GM18499 (cell line): ENCODE data around the gene EBF4.
"Not testable (repeated sequence)": the region's sequence is repeated elsewhere in the genome, so short reads cannot be mapped to it uniquely, and the experiment has no call there.

Source experiments
- ATAC-seq: cut with Tn5 transposase; IDR thresholded peaks from one replicate; pipeline ENCODE4 v1.9.1; 2021; ENCODE audit warnings: moderate number of reproducible peaks; ENCODE audit not compliant: insufficient read depth, unreplicated experiment

The EBF4 gene

DNA sequence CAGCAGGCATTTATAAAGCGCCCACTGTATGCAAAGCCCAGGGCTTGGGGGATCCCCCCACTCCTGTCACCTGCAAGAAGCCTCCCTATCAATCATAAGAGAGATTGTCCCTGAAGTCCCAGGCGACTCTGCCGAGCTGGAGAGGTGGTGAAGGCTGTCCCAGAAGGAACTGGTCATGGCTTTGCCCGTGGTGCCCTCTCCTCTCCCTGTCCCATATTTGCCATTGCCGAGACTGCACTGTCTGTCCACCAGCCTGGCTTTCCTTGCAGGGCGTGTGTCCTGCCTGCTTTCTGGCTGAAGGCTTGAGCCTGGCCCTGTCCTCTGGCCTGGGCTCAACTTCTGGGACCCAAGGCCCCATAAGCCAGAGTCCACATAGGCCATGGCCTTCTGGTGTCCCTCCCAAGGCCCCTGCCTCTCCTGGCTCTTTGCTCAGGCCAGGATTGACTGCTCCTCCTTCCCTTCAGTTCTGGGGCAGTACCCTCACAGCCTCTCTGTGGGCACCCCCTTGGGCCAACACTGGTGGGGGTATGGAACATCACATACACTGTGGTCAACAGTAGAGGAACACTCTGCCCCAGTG is 61.0 kb downstream of the EBF4 start:
- ATAC-seq = no peak

DNA sequence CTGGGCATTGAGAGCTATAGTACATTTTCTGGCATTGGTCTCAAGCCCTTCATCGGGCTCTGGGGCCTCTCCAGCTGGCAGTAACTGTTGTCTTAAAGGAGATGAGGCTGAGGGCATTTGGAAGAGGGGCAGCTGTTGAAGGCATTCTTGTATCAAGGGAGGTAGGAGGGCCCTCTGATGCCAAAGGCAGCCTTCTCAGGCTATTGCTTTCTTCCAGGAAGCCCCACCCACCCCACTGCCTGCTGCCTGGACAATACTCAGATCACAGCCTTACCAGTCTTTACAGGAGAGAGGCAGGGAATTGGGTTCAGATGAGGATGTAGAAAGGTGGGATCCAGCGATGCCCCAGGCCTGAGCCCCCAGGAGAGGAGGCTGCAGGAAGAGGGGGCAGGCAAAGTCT is 61.8 kb downstream of the EBF4 start:
- no peak for ATAC-seq

DNA sequence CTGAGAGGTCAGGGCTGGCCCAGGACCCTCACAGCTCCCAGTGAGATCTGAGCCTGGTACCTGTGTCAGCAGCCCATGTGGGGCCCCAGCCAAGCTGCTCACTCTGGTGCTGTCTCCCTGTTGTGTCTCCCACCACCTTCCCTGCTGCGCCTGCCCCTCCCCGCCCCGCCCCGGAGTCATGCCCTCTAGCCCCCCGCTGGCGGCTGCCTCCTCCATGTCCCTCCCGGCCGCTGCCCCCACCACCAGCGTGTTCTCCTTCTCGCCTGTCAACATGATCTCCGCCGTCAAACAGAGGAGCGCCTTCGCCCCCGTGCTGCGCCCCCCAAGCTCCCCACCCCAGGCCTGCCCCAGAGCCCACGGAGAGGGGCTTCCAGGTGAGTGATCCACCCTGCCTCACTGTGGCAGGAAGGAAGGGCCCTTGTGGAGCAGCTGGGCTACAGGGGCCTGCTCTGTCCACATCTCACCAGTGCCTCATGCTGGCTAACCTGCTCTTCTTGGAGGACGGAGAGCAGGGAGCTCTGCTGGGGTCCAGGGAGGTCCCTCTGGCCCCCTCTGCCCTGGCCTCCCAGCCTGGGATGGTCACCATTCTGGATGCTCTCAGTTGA is 63.0 kb downstream of the EBF4 start:
- ATAC-seq = no peak

DNA sequence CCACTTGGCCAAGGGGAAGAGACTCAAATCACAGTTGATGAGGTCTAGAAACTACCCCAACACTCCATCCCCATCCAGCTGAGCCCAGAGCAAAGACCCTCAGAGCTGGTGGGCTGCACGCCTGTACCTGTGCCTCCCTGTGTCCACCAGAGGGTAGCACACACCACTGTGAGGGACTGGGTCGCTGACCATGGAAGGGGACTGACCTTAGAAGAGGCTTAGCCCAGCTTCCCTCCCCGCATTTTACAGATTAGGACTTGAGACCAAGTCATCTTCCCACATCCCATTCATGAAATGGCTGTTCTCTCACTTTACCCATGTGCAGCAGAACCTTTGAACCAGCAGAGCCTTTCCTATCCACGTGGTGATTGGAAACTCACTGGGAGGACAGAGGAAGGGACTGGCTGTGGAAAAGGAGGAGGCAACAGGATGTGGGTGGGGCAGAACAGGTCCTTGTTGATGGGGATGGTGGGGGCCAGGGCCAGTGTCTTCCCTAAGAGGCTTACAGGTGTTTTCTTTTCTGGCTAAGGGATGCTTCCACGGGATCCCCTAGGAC is 63.6 kb downstream of the EBF4 start:
- no peak for ATAC-seq

DNA sequence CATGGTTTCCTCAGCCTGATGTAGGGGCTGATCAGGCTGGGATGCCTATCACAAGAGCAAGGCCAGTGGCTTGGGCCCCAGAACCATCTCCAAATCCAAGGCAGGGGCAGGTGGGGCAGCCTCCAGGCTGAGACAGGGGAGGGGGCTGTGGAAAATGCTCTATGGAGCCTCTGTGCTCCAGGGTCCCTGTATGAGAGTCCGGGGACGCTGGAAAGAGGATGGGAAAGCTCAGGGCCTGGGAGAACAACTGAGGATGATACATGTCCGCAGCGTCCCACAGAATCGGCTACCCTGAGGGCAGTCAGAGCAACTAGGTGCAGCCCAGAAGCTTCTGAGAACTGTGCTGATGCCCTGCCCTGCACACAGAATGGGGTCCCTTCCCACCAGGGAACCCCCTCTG is 64.4 kb downstream of the EBF4 start:
- no peak for ATAC-seq

DNA sequence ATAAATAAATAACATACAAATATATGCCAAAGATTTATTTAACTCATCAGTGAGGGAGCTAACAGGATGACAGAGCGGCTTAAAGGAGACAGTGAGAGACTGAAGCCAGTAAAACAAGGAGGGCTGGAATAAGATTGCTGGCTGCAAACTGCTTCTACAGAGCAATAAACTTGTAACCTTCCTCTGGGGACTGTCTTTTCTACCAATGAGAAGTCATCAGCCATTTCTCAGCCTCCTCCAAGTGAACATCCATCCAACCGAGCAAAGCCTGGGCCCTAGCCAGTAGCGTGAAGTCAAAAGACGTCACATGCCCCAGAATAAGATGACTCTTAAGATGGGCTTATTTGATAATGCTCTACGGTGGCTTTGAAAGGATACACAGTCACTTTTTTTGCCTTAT is 65.4 kb downstream of the EBF4 start:
- ATAC-seq = no peak

DNA sequence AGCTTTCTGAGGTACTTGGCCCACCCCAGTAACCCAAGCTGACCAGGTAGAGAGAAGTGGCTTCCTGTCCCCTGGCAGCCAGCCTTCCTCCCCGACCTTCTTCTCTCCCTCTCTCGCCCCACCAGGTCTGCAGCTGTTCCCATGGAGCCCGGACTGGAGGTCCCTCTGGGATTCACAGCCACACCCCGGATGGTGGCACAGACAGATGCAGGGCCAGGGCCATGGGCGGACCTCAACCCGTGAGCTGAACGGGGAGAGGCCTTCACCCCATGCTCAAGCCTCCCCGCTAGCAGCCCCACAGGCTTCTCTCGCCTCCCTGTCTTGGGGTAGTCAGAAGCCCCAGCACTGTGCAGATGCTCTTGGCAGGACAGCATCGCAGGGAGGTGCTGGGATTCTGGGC is 66.6 kb downstream of the EBF4 start:
- no peak for ATAC-seq

DNA sequence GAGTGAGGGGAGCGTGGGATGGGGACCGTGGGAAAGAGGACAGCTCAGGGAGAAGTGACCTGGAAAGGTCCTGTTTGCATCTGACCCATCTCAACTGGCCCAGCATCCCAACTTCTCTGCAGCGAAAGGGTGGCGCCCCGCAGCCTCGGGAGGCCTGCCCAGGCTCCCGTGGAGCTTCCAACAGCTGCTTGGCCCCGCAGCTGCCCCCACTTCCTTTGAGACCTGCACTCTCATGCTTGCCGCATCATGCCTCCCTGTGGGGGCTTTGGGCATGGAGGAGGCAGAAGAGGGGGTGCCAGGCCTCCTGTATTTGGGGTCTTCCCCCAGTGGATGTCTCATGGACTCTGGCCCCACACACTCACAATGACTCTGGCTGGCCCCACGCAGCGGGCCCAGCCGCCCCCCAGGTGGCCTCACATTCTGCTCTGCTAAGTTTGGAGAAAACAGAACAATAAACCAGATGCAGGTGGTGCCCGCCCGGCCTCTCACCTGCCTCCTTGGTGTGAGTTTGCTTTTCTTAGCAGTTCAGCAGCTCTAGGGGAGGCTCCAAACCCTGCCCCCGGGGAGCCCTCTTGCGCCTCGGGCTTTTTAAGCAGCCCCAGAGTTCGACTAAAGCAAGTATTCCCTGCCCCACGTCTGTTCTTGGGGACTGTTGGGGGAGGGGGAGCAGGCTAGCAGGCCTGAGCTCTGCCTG is 67.2 kb downstream of the EBF4 start:
- ATAC-seq = no peak

DNA sequence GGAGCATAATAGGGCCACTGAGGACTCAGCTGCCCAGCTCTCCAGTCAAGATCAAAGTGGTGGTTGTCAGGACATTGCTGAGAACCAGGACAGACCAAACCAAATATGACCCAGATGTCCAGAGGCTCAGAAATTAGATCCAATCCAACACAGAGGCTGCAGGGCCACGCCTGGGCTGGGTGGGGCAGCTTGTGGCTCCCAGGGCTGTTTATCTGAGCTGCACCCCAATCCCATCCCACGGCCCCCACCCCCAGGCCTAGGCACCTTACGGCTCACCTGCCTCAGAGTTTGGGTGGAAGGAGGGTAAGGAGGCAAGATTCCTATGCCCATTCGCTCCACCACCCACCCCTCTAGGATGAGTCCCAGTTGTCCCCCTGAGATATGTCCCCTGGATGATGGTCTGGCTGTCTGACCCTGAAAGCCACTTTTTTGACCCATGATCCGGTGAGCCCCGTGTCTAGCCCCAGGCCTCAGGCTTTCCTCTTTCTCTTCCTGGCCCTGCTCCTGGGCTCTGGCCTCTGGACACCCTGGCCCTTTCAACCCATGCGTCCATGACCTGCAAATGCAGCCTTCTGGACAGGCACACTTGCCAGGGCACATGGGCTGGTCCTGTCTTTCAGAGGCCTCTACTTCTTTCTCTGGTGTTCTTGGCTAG is 67.8 kb downstream of the EBF4 start:
- ATAC-seq = no peak

DNA sequence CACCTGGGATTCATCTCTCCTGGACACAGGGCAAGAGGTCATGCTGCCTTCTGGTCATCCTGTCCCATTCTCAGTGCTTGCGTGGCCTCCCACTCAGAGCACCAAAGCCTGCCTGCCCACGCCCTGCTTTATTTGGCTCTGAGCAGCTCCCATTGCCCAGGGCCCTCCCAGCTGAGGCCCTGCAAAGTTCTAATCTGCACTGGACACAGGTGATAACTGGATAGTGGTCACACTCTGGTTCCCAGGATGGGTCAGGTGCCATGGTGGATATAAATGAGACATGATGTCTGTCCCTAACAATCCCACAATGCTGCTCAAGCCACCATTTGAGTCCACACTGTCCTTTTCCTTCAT is 68.3 kb downstream of the EBF4 start:
- ATAC-seq = no peak

DNA sequence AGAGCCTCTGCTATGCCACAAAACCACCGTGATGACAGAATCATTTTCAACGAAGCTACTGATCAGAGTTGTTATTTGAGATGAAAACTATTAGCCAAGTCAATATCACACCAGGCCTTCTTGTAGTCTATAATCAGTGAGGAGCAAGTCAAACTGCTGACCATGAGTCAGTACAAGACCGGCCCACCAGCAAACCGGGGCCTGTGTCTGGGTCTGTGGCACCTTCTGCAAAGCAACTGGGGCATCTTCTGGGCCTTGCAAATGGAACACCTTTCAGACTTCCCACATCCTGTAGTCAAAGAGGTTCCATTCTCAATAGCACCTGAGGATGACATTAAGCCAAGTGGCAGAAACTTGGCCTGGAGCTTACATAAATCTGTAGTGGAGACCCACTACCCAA is 69.3 kb downstream of the EBF4 start:
- no peak for ATAC-seq

DNA sequence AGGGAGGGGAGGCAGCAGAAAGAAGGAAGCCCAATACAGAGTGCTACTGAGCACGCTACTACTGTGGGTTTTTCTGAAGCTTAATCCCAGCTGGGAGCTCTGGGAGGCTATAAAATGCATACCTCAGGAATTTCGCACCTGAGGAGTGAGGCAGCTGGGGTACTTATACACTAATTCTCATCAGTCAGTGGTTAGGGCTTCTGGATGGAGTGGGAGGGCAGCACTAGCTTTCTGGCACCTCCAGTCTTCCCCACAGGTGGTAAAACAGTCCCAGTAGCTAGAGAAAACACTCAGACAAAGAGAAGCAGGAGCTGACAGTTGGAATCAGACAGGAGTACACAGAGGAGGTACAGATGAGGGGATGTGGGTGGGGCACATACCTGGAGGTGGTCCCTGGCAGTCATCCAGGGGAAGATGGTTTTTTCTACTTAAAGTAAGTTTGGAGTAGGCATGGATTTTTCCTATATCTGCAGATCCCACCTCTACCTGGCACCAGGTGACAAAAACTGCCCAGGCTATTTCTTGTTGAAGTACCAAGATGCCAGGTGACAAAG is 70.1 kb downstream of the EBF4 start:
- ATAC-seq = no peak

DNA sequence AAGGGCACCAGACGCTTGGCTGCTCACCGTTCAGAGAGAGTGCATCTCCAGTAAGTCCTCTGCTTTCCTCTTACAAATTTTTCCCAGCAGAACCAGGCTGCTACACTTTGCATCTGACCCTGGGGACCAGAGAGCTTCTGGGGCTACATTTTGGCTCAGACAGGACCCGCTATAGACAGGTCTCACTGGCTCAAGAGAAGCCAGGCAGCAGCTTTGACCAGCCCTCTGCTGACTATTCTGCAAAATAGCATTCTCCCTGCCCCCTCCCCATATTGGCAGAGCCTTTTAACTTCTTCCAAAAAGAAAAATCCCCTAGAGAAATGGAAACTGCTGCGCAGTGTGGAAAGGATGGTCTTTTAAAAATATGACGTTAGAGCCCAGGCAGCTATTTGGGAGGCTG is 70.6 kb downstream of the EBF4 start:
- ATAC-seq = no peak

DNA sequence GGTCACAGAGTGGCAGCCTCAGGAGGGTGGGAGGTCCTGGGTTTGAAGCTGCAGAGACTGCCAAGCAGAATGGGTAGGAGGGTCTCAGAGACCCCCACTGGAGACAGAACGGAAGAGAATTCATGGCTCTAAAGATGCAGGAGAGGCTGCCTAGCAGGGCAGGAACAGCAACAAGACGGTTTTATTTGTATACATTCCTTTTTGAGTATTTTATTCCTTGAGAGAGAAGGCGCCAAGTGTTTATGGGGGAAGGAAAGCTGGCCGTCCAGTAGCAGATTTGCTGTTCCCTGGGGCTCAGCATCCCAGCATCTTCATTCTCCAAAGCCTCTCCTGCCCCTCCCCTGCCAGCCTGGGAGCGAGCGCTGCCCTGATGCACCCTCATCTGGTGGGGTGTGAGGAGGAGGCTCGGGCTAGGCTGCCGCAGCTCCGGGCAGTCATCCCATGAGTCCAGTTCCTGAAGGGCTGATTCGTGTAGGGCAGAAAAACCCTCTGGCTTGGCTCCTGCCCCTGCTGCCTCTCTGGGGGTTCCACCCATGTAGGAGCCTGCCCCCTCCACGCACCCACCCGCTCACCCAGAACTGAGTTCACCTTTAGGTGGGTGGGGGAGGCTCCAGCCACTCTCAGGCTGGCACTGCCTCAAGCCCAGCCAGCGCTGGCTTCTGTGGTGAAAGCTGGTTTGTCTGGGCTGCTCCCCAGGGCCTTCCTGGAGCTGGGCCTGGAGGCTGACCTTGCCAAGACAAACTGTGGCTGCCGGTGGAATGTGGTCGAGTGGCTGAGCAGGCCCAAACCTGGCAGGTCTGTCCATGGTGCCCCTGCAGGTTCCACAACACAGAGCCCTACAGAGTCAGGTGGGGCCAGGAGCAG is 75.4 kb downstream of the EBF4 start:
- ATAC-seq = no peak

DNA sequence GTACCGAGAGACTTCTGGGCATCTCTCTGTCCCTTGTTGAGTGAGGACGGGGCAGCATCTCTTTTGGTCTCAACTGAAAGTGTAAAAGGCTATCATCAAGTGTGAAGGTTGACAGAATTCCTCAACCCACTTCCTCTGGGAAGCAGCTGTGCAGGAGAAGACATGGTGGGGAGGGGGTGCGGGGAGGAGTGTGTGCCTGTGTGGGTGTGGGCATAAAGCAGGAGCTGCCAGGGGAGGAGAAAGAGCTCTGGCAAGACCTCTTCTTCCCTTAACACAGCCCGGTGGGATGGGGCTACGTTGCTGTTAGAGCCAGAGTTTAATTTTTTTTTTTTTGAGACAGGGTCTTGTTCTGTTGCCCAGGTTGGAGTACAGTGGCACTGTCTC is 76.0 kb downstream of the EBF4 start:
- ATAC-seq = no peak

DNA sequence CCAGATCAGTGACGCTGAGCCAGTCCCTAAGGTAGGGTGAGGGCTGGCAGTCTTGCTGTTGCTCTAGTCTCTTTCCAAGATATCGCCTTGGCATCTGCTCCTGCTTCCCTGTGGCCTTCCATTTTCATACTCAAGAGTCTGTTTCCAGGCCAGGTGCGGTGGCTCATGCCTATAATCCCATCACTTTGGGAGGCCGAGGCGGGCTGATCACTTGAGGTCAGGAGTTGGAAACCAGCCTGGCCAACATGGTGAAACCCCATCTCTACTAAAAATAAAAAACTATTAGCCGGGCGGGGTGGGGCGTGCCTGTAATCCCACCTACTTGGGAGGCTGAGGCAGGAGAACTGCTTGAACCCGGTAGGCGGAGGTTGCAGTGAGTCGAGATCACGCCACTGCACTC is 77.5 kb downstream of the EBF4 start:
- ATAC-seq = not testable (repeated sequence)

DNA sequence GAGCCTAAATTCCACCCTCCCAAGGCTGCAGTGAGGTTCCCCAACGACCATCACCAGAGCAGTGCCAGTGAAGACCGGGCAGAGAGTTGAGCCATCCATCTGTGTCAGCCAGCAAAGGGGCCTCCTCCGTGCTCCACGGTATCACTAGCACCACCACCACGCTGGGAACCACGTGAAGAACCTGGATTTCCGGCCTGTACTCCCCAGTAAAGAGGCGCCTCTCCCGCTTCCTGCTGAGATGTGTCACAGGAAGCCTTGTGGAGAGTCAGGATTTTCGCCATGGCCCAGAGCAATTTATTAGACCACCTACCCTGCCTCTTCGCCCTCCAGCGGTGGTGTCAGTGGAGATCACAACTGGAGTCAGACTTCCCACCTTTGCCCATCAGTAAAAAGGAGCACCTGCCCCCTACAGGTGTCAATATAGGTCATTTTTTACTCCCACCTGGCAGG is 79.1 kb downstream of the EBF4 start:
- no peak for ATAC-seq

DNA sequence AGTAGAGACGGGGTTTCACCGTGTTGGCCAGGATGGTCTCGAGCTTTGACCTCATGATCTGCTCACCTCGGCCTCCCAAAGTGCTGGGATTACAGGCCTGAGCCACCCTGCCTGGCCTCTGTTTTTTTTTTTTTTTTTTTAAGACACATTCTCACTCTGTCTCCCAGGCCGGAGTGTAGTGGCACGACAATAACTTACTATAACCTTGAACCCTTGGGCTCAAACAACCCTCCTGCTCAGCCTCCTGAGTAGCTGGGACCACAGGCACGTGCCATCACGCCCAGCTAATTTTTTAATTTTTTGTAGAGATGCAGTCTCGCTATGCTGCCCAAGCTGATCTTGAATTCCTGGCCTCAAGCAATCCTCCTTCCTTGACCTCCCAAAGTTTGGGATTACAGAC is 81.2 kb downstream of the EBF4 start:
- no peak for ATAC-seq

DNA sequence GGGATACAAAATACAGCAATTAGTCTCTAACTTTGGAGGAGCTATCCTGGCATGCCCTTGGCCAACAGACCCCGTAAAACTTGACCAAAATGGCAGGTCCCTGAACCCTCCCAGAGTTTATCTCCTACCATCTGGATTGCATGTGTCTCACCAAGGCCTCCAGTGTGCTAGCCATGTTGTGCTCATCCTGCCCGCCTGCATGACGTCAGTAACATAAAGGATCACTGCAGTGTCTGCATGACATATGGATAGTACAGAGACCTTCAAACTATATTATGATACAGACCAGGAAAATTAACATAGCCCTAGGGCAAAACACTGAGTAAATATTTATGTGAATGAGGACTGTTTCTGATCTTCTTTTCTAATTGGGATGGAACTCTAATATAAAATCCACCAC is 82.6 kb downstream of the EBF4 start:
- ATAC-seq = no peak
